Activated CD4-positive, alpha-beta T cell treated with anti-CD3 and anti-CD28 coated beads, Interleukin-2, amount 10 ng/mL, durations not matched to agents 24 days and 14 days (primary cell): Measurements from ENCODE around the gene FLRT2. TPM values are rescaled to one million over a fixed set of nuclear protein-coding genes. Genes with fewer than 3 reads are reported as not detected.
A peak's percentile ranks its signal among the peaks of the same experiment; 100 is the strongest.

Experiments
- DNase-seq: peaks from one replicate; pipeline ENCODE4 v3.0.0; 2022
- H3K27ac Mint-ChIP-seq: one replicate; pipeline ENCODE4 v1.8.0; 2022; ENCODE audit warnings: mild to moderate bottlenecking, mixed read lengths
- H3K27me3 Mint-ChIP-seq: one replicate; pipeline ENCODE4 v1.8.0; 2022; ENCODE audit warnings: mixed read lengths
- H3K36me3 Mint-ChIP-seq: one replicate; pipeline ENCODE4 v1.8.0; 2022; ENCODE audit warnings: low read depth, mild to moderate bottlenecking, mixed read lengths
- H3K4me1 Mint-ChIP-seq: one replicate; pipeline ENCODE4 v1.8.0; 2021; ENCODE audit warnings: mixed read lengths
- H3K4me3 Mint-ChIP-seq: one replicate; pipeline ENCODE4 v1.8.0; 2022; ENCODE audit warnings: mild to moderate bottlenecking, moderate library complexity, mixed read lengths
- H3K9me3 Mint-ChIP-seq: one replicate; pipeline ENCODE4 v1.8.0; 2021; ENCODE audit warnings: mixed read lengths
- intact Hi-C: fragments of 100-400 bp; cut with micrococcal nuclease; formaldehyde crosslinking; loops from one replicate; pipeline ENCODE4 v1.15.1; 2023
- total RNA-seq: library from RNA; stranded (reverse); gene quantifications from 2 replicates; pipeline ENCODE4 v1.2.3, GENCODE V29; 2022

The FLRT2 gene
- total RNA-seq: not detected in 2 replicates

- Mint-ChIP-seq H3K27ac (peak within 1 kb of the TSS; percentile 41), H3K4me1 (peaks cover 7% of the 10 kb centered on the region), H3K36me3 (peaks cover 4% of the 10 kb centered on the region), H3K9me3 (peaks cover 3% of the 10 kb centered on the region), H3K27me3 (peaks cover 61% of the 10 kb centered on the region), H3K4me3 (no peak within 1 kb of the TSS)
- peak; percentile 56 for DNase-seq
- intact Hi-C loops: no loop called here
Measured at GRCh38 chr14:85529803-85530574, at the start of gene FLRT2. Gene FLRT2, plus strand, starts transcription at chr14:85530144. Its CDS starts 91,371 bp downstream, at chr14:85621515.

DNA sequence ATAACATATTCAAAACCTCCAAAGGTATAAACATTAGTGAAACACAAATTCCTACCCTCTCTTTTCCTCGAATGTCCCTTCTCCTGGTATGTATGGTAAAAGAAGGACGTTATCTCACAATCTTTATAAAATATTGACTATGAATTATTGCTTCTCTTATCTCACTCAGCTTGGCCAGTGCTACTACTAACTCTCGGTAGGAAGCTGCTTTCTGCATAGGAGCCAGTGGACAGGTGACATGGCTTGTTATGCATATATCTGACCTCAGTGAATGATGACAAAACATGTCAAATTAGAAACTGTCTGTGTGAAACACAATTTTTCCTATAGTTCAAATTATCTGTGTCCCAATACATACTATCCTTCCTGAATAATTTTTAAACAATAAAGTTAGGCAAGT lies 48.5 kb upstream of the FLRT2 start:
- DNase-seq: no peak
- H3K36me3 Mint-ChIP-seq: no peaks in the 10 kb centered on the region
- intact Hi-C loops: no loop called here
- H3K4me3 Mint-ChIP-seq: no peak overlapping the region
- H3K27ac Mint-ChIP-seq: no peak overlapping the region
- H3K4me1 Mint-ChIP-seq: no peaks in the 10 kb centered on the region
- no peaks in the 10 kb centered on the region for H3K27me3 Mint-ChIP-seq
- no peaks in the 10 kb centered on the region for H3K9me3 Mint-ChIP-seq

GRCh38 chr14:85482552-85482951 lies 47.4 kb upstream of the FLRT2 start:
- no peak for DNase-seq
- Mint-ChIP-seq H3K4me1 (no peaks in the 10 kb centered on the region), H3K27ac (no peak overlapping the region), H3K4me3 (no peak overlapping the region), H3K36me3 (no peaks in the 10 kb centered on the region), H3K27me3 (no peaks in the 10 kb centered on the region), H3K9me3 (no peaks in the 10 kb centered on the region)
- intact Hi-C loops: no loop called here

GRCh38 chr14:85483037-85483436 lies 46.9 kb upstream of the FLRT2 start:
- Mint-ChIP-seq H3K36me3 (no peaks in the 10 kb centered on the region), H3K4me1 (no peaks in the 10 kb centered on the region), H3K4me3 (no peak overlapping the region), H3K27ac (no peak overlapping the region), H3K9me3 (no peaks in the 10 kb centered on the region), H3K27me3 (no peaks in the 10 kb centered on the region)
- intact Hi-C loops: no loop called here
- DNase-seq: no peak

DNA sequence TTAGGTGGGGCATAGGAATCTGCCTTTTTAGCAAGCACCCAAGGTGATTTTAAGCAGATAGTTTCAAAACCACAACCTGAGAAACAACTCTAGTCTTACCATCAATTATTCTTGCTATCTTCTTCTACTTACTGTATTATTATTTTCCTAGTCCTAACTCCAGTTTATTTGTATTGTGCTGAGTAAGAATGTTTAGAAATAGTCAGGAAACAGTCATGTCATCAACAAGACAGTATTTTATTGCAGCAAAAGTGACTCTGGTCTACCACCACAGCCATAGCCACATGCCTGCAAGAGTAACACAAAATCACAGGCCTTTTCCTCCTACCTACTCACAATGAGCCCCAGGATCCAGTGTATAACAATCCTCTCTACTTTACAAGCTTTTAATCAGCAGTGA lies 46.3 kb upstream of the FLRT2 start:
- intact Hi-C loops: no loop called here
- DNase-seq: no peak
- no peak overlapping the region for H3K27ac Mint-ChIP-seq
- H3K4me1 Mint-ChIP-seq: no peaks in the 10 kb centered on the region
- H3K9me3 Mint-ChIP-seq: no peaks in the 10 kb centered on the region
- no peaks in the 10 kb centered on the region for H3K36me3 Mint-ChIP-seq
- H3K4me3 Mint-ChIP-seq: no peak overlapping the region
- H3K27me3 Mint-ChIP-seq: no peaks in the 10 kb centered on the region

DNA sequence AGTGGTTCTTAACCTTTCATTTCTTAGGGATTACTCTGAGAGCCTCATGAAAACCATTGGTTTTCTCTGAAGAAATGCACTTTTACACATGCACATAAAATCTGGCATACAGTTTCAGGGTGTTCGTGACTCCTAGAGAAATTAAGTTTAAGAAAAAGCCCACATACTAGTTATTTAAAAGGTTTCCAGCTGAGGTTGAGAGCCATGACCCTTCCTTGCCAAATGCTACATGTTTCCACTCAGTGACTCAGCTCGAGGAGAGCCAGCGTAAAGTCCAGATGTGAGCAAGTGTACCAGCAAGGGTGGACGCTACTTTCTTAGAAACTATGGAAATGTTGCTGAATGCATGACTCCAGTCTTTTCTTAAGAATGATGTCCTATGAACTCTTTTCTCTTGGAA lies 42.7 kb upstream of the FLRT2 start:
- Mint-ChIP-seq H3K36me3 (no peaks in the 10 kb centered on the region), H3K27ac (no peak overlapping the region), H3K9me3 (peaks cover 20% of the 10 kb centered on the region), H3K4me1 (no peaks in the 10 kb centered on the region), H3K4me3 (no peak overlapping the region), H3K27me3 (no peaks in the 10 kb centered on the region)
- no peak for DNase-seq
- intact Hi-C loops: no loop called here

- DNase-seq: no peak
- H3K27me3 Mint-ChIP-seq: no peaks in the 10 kb centered on the region
- H3K27ac Mint-ChIP-seq: no peak overlapping the region
- no peaks in the 10 kb centered on the region for H3K9me3 Mint-ChIP-seq
- no peaks in the 10 kb centered on the region for H3K4me1 Mint-ChIP-seq
- intact Hi-C loops: no loop called here
- no peaks in the 10 kb centered on the region for H3K36me3 Mint-ChIP-seq
- H3K4me3 Mint-ChIP-seq: no peak overlapping the region
Measured at GRCh38 chr14:85501751-85502150, 28.2 kb upstream of the FLRT2 start.

DNA sequence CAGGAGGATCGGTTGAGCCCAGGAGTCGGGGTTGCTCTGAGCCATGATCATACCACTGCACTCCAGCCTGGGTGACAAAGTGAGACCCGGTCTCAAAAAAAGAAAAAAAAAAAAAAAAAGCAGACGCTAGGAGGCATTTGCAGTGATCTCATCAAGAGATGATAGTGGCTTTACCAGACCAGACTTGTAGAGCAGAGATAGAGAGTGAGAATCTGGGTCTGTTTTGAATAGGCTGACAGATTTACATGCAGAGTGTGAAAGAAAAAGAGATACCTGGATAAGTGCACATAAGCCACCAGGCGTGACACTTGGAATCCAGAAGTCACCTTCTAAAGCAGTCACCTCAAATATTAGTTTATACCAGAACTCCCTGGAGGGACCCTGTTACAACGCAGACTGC lies 21.1 kb upstream of the FLRT2 start:
- Mint-ChIP-seq H3K36me3 (no peaks in the 10 kb centered on the region), H3K27me3 (no peaks in the 10 kb centered on the region), H3K4me3 (no peak overlapping the region), H3K4me1 (no peaks in the 10 kb centered on the region), H3K27ac (no peak overlapping the region), H3K9me3 (peaks cover 5% of the 10 kb centered on the region)
- intact Hi-C loops: no loop called here
- no peak for DNase-seq

DNA sequence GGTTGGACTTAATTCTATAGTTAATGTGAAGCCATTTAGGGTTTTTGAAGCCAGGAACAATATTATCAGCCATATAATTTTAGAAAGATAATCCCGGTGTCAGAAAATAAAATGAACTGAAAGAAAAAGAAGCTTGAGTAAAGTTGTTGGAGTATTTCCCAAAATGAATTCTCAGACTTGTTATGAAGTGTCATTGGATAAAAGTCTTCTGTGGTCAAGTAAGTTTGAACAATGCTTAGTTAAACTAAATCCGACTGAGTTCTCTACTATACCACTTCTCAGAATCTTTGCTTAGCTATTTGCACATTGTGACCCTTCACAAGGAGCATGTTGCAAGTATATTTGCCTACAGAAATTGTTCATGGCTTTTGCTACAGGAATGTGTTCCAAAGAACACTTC lies 17.5 kb upstream of the FLRT2 start:
- no peak overlapping the region for H3K4me3 Mint-ChIP-seq
- H3K27ac Mint-ChIP-seq: no peak overlapping the region
- intact Hi-C loops: no loop called here
- H3K9me3 Mint-ChIP-seq: peaks cover 5% of the 10 kb centered on the region
- H3K36me3 Mint-ChIP-seq: no peaks in the 10 kb centered on the region
- H3K4me1 Mint-ChIP-seq: no peaks in the 10 kb centered on the region
- H3K27me3 Mint-ChIP-seq: no peaks in the 10 kb centered on the region
- DNase-seq: no peak

- Mint-ChIP-seq H3K27ac (no peak overlapping the region), H3K36me3 (no peaks in the 10 kb centered on the region), H3K4me1 (no peaks in the 10 kb centered on the region), H3K4me3 (no peak overlapping the region), H3K9me3 (no peaks in the 10 kb centered on the region), H3K27me3 (no peaks in the 10 kb centered on the region)
- intact Hi-C loops: no loop called here
- no peak for DNase-seq
Measured at GRCh38 chr14:85514487-85514886, 15.5 kb upstream of the FLRT2 start.

- H3K27me3 Mint-ChIP-seq: no peaks in the 10 kb centered on the region
- no peaks in the 10 kb centered on the region for H3K9me3 Mint-ChIP-seq
- intact Hi-C loops: no loop called here
Measured at GRCh38 chr14:85516239-85517113, 13.5 kb upstream of the FLRT2 start.

DNA sequence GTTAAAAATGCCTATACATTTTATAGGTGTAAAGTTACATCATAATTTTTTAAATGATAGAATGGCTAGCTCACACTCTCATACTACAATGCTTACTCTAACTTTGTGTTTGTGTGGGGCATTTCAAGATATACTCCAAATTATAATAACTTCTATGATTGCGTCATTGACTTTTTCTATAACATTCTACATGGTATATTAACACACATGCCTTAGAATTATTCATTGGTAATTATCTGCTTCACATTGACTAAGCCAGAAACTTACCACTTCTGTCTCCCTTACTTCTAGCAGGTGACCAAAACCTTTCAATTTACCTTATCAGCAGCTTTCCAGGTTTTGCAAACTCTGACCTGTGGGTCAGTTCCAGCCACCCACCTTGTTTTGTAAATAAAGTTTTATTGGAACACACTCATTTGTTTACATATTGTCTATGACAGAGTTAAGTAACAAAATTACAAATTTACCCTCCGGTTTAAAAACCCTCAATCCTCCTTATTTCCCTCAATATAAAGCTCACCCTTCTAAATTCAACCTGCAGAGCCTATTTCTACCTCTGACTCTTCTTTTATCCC lies 12.7 kb upstream of the FLRT2 start:
- Mint-ChIP-seq H3K27me3 (no peaks in the 10 kb centered on the region), H3K4me1 (no peaks in the 10 kb centered on the region), H3K4me3 (no peak overlapping the region), H3K27ac (no peak overlapping the region), H3K36me3 (no peaks in the 10 kb centered on the region), H3K9me3 (no peaks in the 10 kb centered on the region)
- intact Hi-C loops: no loop called here
- DNase-seq: no peak

More at GRCh38 chr14:85516239-85517113, 13.5 kb upstream of the FLRT2 start:
- no peaks in the 10 kb centered on the region for H3K4me1 Mint-ChIP-seq
- H3K36me3 Mint-ChIP-seq: no peaks in the 10 kb centered on the region
- no peak for DNase-seq
- H3K4me3 Mint-ChIP-seq: no peak overlapping the region
- no peak overlapping the region for H3K27ac Mint-ChIP-seq

DNA sequence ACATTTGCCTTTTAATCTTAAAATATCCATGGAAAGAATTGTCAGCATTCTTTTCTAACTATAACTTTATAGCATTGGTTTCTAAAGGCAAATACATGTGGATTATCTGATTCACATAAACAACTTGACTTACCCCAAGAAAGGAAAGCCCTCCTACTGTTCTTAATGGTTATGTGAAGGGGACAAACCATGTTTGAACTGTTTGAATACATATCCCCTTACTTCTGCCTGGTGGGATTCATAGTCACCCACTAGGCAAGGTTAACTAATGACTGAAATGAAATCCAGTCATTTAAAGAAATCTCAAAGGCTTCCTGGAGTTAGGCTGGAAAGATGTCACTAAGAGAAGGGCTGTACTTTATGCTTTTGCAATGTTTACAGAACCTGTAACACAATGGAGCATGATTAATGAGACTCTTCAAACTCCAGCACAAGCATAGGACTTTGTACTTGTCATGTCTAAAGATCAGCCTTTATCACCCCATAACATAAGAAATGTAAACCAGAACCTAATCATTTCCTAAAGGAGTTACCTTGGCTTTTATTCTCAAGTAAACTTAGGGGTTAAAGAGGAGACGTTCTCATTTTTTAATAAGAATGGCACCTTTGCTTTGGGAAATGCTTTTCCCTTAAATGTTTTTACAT lies 10.2 kb upstream of the FLRT2 start:
- no peaks in the 10 kb centered on the region for H3K9me3 Mint-ChIP-seq
- intact Hi-C loops: no loop called here
- no peak overlapping the region for H3K4me3 Mint-ChIP-seq
- no peaks in the 10 kb centered on the region for H3K4me1 Mint-ChIP-seq
- DNase-seq: no peak
- H3K36me3 Mint-ChIP-seq: no peaks in the 10 kb centered on the region
- H3K27ac Mint-ChIP-seq: no peak overlapping the region
- no peaks in the 10 kb centered on the region for H3K27me3 Mint-ChIP-seq

GRCh38 chr14:85520581-85520980 lies 9.4 kb upstream of the FLRT2 start:
- DNase-seq: no peak
- Mint-ChIP-seq H3K4me1 (no peaks in the 10 kb centered on the region), H3K36me3 (no peaks in the 10 kb centered on the region), H3K9me3 (no peaks in the 10 kb centered on the region), H3K27me3 (no peaks in the 10 kb centered on the region), H3K4me3 (no peak overlapping the region), H3K27ac (no peak overlapping the region)
- intact Hi-C loops: no loop called here
